GM12872 (cell line): ENCODE measurements around the gene BROX.

Experiments used
- CTCF ChIP-seq: IDR thresholded peaks from 3 replicates; pipeline ENCODE4 v1.5.1; 2011; ENCODE audit warnings: low read depth, mild to moderate bottlenecking, low read length, moderate library complexity; ENCODE audit not compliant: insufficient read depth

BROX gene

GRCh38 chr1:222696741-222697140 lies 15.6 kb upstream of the BROX start:
- no peak for TF ChIP-seq CTCF

GRCh38 chr1:222697203-222697602 lies 15.2 kb upstream of the BROX start:
- TF ChIP-seq CTCF = no peak

- no peak for TF ChIP-seq CTCF
Observed at GRCh38 chr1:222697826-222698225, 14.5 kb upstream of the BROX start.

GRCh38 chr1:222702210-222702609 lies 10.2 kb upstream of the BROX start:
- TF ChIP-seq CTCF = no peak

- no peak for TF ChIP-seq CTCF
Observed at GRCh38 chr1:222704260-222704659, 8.1 kb upstream of the BROX start.

- no peak; the same call in 2 of the 3 replicates for TF ChIP-seq CTCF
Observed at GRCh38 chr1:222706815-222707214, 5.5 kb upstream of the BROX start.

- no peak for TF ChIP-seq CTCF
Observed at GRCh38 chr1:222709700-222710153, 2.6 kb upstream of the BROX start.
